ENCODE data around the gene SLC2A6.

- TF ChIP-seq CTCF (conservative IDR thresholded peaks at IDR 0.05; ENCODE audit: low read length) = no peak
- TF ChIP-seq EZH2phosphoT487 (IDR thresholded peaks at IDR 0.05; ENCODE audit: borderline replicate concordance) = no peak
These were observed 12.9 kb downstream of the SLC2A6 start for GRCh38 chr9:133465984-133466383.
